ENCODE measurements around the gene PTEN. TPM values are rescaled to one million over a fixed set of nuclear protein-coding genes. Genes with fewer than 3 reads are reported as not detected.

The PTEN gene
- total and polyA plus RNA-seq, 2 experiments from 2014 or later, result 20.8 to 64.0 TPM

- Mint-ChIP-seq H3K4me1 (peaks cover 35% of the 10 kb centered on the region), H3K4me3 (no peak overlapping the region), H3K9me3 (no peaks in the 10 kb centered on the region), H3K27me3 (ENCODE audit: insufficient read depth, low read depth, poor library complexity) (peaks cover 4% of the 10 kb centered on the region), H3K36me3 (ENCODE audit: low read depth) (no peaks in the 10 kb centered on the region; the same call in 2 of the 3 replicates), H3K27ac (no peak overlapping the region)
- Histone ChIP-seq H3K4me3 (no peak overlapping the region), H3K9me2 (ENCODE audit: insufficient read depth) (no peaks in the 10 kb centered on the region), H3K27ac (ENCODE audit: low read depth) (no peak overlapping the region), H3K36me3 (ENCODE audit: insufficient read depth) (no peaks in the 10 kb centered on the region), H3K79me2 (replicated peaks; ENCODE audit: insufficient read depth) (peaks cover 99% of the 10 kb centered on the region), H3K4me2 (no peak overlapping the region), H4K20me1 (replicated peaks; ENCODE audit: insufficient read depth) (peaks cover 20% of the 10 kb centered on the region), H3K4me1 (ENCODE audit: insufficient read depth) (peaks cover 29% of the 10 kb centered on the region), H3K27me3 (ENCODE audit: insufficient read depth) (no peaks in the 10 kb centered on the region), H3F3A (replicated peaks; ENCODE audit: low read depth) (no peaks in the 10 kb centered on the region), H2AFZ (no peak overlapping the region)
- TF ChIP-seq CREB1 (CRISPR knock-in tag; IDR thresholded peaks at IDR 0.05; ENCODE audit: low read depth) (no peak), JUNB (IDR thresholded peaks at IDR 0.05; ENCODE audit: unreplicated experiment) (no peak), ZNF331 (CRISPR knock-in tag; IDR thresholded peaks at IDR 0.05; ENCODE audit: low read depth) (no peak), EZH2phosphoT487 (IDR thresholded peaks at IDR 0.05; ENCODE audit: unreplicated experiment) (no peak), NANOG (IDR thresholded peaks at IDR 0.05; ENCODE audit: borderline replicate concordance) (no peak), STAT1 (IDR thresholded peaks at IDR 0.05; ENCODE audit: unreplicated experiment) (no peak), EZH2 (IDR thresholded peaks at IDR 0.05; ENCODE audit: low read depth, unreplicated experiment) (no peak), REST (IDR thresholded peaks at IDR 0.05; ENCODE audit: unreplicated experiment) (no peak), POLR2AphosphoS5 (IDR thresholded peaks at IDR 0.05; ENCODE audit: low read depth) (no peak), ZNF114 (CRISPR knock-in tag; IDR thresholded peaks at IDR 0.05) (no peak)
- TF ChIP-seq, protein P1, sequence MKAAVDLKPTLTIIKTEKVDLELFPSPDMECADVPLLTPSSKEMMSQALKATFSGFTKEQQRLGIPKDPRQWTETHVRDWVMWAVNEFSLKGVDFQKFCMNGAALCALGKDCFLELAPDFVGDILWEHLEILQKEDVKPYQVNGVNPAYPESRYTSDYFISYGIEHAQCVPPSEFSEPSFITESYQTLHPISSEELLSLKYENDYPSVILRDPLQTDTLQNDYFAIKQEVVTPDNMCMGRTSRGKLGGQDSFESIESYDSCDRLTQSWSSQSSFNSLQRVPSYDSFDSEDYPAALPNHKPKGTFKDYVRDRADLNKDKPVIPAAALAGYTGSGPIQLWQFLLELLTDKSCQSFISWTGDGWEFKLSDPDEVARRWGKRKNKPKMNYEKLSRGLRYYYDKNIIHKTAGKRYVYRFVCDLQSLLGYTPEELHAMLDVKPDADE (IDR thresholded peaks at IDR 0.05), result no peak
- TF ChIP-seq, protein P2, sequence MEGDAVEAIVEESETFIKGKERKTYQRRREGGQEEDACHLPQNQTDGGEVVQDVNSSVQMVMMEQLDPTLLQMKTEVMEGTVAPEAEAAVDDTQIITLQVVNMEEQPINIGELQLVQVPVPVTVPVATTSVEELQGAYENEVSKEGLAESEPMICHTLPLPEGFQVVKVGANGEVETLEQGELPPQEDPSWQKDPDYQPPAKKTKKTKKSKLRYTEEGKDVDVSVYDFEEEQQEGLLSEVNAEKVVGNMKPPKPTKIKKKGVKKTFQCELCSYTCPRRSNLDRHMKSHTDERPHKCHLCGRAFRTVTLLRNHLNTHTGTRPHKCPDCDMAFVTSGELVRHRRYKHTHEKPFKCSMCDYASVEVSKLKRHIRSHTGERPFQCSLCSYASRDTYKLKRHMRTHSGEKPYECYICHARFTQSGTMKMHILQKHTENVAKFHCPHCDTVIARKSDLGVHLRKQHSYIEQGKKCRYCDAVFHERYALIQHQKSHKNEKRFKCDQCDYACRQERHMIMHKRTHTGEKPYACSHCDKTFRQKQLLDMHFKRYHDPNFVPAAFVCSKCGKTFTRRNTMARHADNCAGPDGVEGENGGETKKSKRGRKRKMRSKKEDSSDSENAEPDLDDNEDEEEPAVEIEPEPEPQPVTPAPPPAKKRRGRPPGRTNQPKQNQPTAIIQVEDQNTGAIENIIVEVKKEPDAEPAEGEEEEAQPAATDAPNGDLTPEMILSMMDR (conservative IDR thresholded peaks at IDR 0.05; ENCODE audit: low read depth in 2 of 2), result no peak
- TF ChIP-seq, protein P3, sequence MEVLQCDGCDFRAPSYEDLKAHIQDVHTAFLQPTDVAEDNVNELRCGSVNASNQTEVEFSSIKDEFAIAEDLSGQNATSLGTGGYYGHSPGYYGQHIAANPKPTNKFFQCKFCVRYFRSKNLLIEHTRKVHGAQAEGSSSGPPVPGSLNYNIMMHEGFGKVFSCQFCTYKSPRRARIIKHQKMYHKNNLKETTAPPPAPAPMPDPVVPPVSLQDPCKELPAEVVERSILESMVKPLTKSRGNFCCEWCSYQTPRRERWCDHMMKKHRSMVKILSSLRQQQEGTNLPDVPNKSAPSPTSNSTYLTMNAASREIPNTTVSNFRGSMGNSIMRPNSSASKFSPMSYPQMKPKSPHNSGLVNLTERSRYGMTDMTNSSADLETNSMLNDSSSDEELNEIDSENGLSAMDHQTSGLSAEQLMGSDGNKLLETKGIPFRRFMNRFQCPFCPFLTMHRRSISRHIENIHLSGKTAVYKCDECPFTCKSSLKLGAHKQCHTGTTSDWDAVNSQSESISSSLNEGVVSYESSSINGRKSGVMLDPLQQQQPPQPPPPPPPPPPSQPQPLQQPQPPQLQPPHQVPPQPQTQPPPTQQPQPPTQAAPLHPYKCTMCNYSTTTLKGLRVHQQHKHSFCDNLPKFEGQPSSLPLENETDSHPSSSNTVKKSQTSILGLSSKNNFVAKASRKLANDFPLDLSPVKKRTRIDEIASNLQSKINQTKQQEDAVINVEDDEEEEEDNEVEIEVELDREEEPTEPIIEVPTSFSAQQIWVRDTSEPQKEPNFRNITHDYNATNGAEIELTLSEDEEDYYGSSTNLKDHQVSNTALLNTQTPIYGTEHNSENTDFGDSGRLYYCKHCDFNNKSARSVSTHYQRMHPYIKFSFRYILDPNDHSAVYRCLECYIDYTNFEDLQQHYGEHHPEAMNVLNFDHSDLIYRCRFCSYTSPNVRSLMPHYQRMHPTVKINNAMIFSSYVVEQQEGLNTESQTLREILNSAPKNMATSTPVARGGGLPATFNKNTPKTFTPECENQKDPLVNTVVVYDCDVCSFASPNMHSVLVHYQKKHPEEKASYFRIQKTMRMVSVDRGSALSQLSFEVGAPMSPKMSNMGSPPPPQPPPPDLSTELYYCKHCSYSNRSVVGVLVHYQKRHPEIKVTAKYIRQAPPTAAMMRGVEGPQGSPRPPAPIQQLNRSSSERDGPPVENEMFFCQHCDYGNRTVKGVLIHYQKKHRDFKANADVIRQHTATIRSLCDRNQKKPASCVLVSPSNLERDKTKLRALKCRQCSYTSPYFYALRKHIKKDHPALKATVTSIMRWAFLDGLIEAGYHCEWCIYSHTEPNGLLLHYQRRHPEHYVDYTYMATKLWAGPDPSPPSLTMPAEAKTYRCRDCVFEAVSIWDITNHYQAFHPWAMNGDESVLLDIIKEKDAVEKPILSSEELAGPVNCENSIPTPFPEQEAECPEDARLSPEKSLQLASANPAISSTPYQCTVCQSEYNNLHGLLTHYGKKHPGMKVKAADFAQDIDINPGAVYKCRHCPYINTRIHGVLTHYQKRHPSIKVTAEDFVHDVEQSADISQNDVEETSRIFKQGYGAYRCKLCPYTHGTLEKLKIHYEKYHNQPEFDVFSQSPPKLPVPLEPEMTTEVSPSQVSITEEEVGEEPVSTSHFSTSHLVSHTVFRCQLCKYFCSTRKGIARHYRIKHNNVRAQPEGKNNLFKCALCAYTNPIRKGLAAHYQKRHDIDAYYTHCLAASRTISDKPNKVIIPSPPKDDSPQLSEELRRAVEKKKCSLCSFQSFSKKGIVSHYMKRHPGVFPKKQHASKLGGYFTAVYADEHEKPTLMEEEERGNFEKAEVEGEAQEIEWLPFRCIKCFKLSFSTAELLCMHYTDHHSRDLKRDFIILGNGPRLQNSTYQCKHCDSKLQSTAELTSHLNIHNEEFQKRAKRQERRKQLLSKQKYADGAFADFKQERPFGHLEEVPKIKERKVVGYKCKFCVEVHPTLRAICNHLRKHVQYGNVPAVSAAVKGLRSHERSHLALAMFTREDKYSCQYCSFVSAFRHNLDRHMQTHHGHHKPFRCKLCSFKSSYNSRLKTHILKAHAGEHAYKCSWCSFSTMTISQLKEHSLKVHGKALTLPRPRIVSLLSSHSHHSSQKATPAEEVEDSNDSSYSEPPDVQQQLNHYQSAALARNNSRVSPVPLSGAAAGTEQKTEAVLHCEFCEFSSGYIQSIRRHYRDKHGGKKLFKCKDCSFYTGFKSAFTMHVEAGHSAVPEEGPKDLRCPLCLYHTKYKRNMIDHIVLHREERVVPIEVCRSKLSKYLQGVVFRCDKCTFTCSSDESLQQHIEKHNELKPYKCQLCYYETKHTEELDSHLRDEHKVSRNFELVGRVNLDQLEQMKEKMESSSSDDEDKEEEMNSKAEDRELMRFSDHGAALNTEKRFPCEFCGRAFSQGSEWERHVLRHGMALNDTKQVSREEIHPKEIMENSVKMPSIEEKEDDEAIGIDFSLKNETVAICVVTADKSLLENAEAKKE (CRISPR knock-in tag; IDR thresholded peaks at IDR 0.05), result no peak
- ATAC-seq, result no peak
- DNase-seq (ENCODE audit: low spot score), result no peak
Observed at GRCh38 chr10:87920538-87920937, 57.1 kb downstream of the PTEN start.

Measured in GM23338 (cell line).